Spleen (tissue), 11 donors: ENCODE results near the gene DPM3. TPM values are rescaled to one million over a fixed set of nuclear protein-coding genes. Genes with fewer than 3 reads are reported as not detected.

Experiments used
- DNase-seq: peaks from one replicate; pipeline ENCODE4 v3.0.0-alpha.2; 2020
- H3K27ac ChIP-seq, 8 donors: fragments of 200-600 bp; sonication (generic) in 7 of 8; 1 replicate in 4 of 8; 2 replicates in 4 of 8; pipeline versions ENCODE4 v1.5.0 to v1.8.0; 2016 to 2021; ENCODE audit warnings: inconsistent platforms in 4 of 8, mild to moderate bottlenecking in 4 of 8, moderate library complexity in 1 of 8
- H3K27me3 ChIP-seq, 7 donors: fragments of 200-600 bp; sonication (generic) in 6 of 7; replicated peaks in 1 of 7; 1 replicate in 4 of 7; 2 replicates in 3 of 7; pipeline versions ENCODE4 v1.5.0 to v1.8.0; 2016 to 2021; ENCODE audit warnings: inconsistent platforms in 3 of 7, mild to moderate bottlenecking in 1 of 7
- H3K36me3 ChIP-seq, 6 donors: fragments of 200-600 bp; sonication (generic) in 5 of 6; 1 replicate in 4 of 6; 2 replicates in 2 of 6; pipeline versions ENCODE4 v1.5.0 to v1.8.0; 2016 to 2021; ENCODE audit warnings: inconsistent platforms in 2 of 6
- H3K4me1 ChIP-seq, 6 donors: fragments of 200-600 bp; sonication (generic) in 5 of 6; 1 replicate in 3 of 6; 2 replicates in 3 of 6; pipeline versions ENCODE4 v1.5.0 to v1.8.0; 2016 to 2021; ENCODE audit warnings: inconsistent platforms in 3 of 6
- H3K4me3 ChIP-seq, 8 donors: fragments of 200-600 bp; sonication (generic) in 7 of 8; 1 replicate in 4 of 8; 2 replicates in 4 of 8; pipeline versions ENCODE4 v1.5.0 to v1.8.0; 2016 to 2021; ENCODE audit warnings: inconsistent platforms in 4 of 8, mild to moderate bottlenecking in 4 of 8, moderate library complexity in 2 of 8
- H3K9me3 ChIP-seq, 8 donors: fragments of 200-600 bp; sonication (generic) in 7 of 8; 1 replicate in 4 of 8; 2 replicates in 4 of 8; pipeline versions ENCODE4 v1.5.0 to v1.8.0; 2016 to 2021; ENCODE audit warnings: inconsistent platforms in 4 of 8
- CTCF ChIP-seq, 11 experiments: fragments of 200-600 bp in 7 of 11; fragments of 450-650 bp in 4 of 11; sonication (generic) in 4 of 11; IDR thresholded peaks in 8 of 11; conservative IDR thresholded peaks in 3 of 11; 1 replicate in 7 of 11; 2 replicates in 4 of 11; pipeline versions ENCODE4 v1.4.0 to v1.8.0; 2016 to 2021; ENCODE audit warnings: antibody characterized with exemption in 11 of 11, inconsistent platforms in 4 of 11, mild to moderate bottlenecking in 1 of 11
- POLR2A ChIP-seq, 3 donors: fragments of 450-650 bp; IDR thresholded peaks; one replicate each; pipeline ENCODE4 v1.5.1; 2017; ENCODE audit warnings: antibody characterized with exemption in 3 of 3, mild to moderate bottlenecking in 1 of 3
- POLR2AphosphoS5 ChIP-seq, 3 donors: sonication (generic); formaldehyde crosslinking; IDR thresholded peaks; one replicate each; pipeline ENCODE4 v1.5.1; 2017; ENCODE audit warnings: antibody characterized with exemption in 3 of 3
- WGBS, 5 donors: extraction: QIAGEN DNeasy Blood & Tissue Kit in 3 of 5; methylation state at CpG; one replicate each; pipeline versions ENCODE4 v1.1.5 to v1.1.7; 2013 to 2018; 5-methylcytosine and 5-hydroxymethylcytosine counted together
- intact Hi-C: fragments of 100-400 bp; cut with DNase I; formaldehyde crosslinking; loops from one replicate; pipeline ENCODE4 v1.15.0; 2023; ENCODE audit warnings: low total_unique reads
- polyA plus RNA-seq, 3 donors: library from polyadenylated mRNA; stranded (reverse); fragments of 200-250 nt; gene quantifications; one replicate each; pipeline ENCODE4 v1.2.1, GENCODE V29; 2013
- small RNA-seq, 4 donors: library from RNA; depleted of rRNA; stranded (forward); fragments of <200 nt; gene quantifications; one replicate each; pipeline ENCODE3, GENCODE V24; 2016
- total RNA-seq, 7 donors: library from RNA; depleted of rRNA in 3 of 7; stranded (reverse); fragments of >200 nt in 3 of 7; fragmentation: NEBNext Ultra II Directional in 4 of 7; extraction: Animal tissue kit (Norgen Biotek cat#: 25700) in 4 of 7; gene quantifications; one replicate each; pipeline versions ENCODE4 v1.1.0 to v1.2.1, GENCODE V29; 2016 to 2021
- donor health status: healthy with polysubstance abuse.
- donor health status: DM: no; HTN: no; CAD: no; lungs with moderate emphysema.
- donor health status: DM: no; HTN: no; CAD: no.
- donor health status: Bipolar disorder and iron deficiency.
- donor health status: healthy.
- donor health status: DM: no; HTN: no; CAD: no.
- donor health status: DM: yes; HTN: yes; CAD: no.

The DPM3 gene
- total and polyA plus RNA-seq, 10 donors, result 25.0 to 262 (median 54.1) TPM

- WGBS, 5 donors, result 84 to 94% (median 89%) methylated on average over 5 to 6 of the region's 6 CpGs
- TF ChIP-seq POLR2A (IDR thresholded peaks at IDR 0.05), result no peak
- no peak for TF ChIP-seq CTCF (IDR thresholded peaks at IDR 0.05 in 8 of 11, conservative IDR thresholded peaks at IDR 0.05 in 3 of 11)
- no peak for TF ChIP-seq POLR2AphosphoS5 (IDR thresholded peaks at IDR 0.05)
Measured at GRCh38 chr1:155092131-155092530, 48.2 kb downstream of the DPM3 start.

GRCh38 chr1:155091071-155092051 is 49.0 kb downstream of the DPM3 start:
- Histone ChIP-seq H3K27me3 (peaks cover 0 to 18% (median 0%) of the 10 kb centered on the region in 7 donors), H3K4me1 (peaks cover 2 to 34% (median 20%) of the 10 kb centered on the region in 6 donors), H3K36me3 (no peaks in the 10 kb centered on the region), H3K27ac (no peak overlapping the region), H3K9me3 (no peaks in the 10 kb centered on the region), H3K4me3 (no peak overlapping the region)
- TF ChIP-seq POLR2A (IDR thresholded peaks at IDR 0.05) (no peak), POLR2AphosphoS5 (IDR thresholded peaks at IDR 0.05) (peak; percentile 30 to 64 (median 63)), CTCF (IDR thresholded peaks at IDR 0.05 in 8 of 11, conservative IDR thresholded peaks at IDR 0.05 in 3 of 11) (peak; percentile 94 to 99 (median 98))
- intact Hi-C loops, result loop anchor here (2.0 kb wide), 1 partner anchor 77 kb away; no protein-coding TSS in a partner anchor
- 25 to 42% (median 32%) methylated on average over 17 to 29 of the region's 29 CpGs for WGBS, 5 donors
- DNase-seq, result peak; percentile 94

More at GRCh38 chr1:155092131-155092530, 48.2 kb downstream of the DPM3 start:
- Histone ChIP-seq H3K4me1 (peaks cover 0 to 27% (median 13%) of the 10 kb centered on the region in 6 donors), H3K27me3 (peaks cover 0 to 25% (median 0%) of the 10 kb centered on the region in 7 donors), H3K27ac (no peak overlapping the region), H3K4me3 (no peak overlapping the region), H3K36me3 (no peaks in the 10 kb centered on the region), H3K9me3 (no peaks in the 10 kb centered on the region)
- intact Hi-C loops, result no loop called here
- DNase-seq, result peak; percentile 47

Small RNA genes within 50 kb of the gene (small RNA-seq; reads per million reads assigned to genes)
- gene HMGN2P18, result 0 reads per million in 4 donors
- gene RF00019, result 0 reads per million in 4 donors

Other genes starting within 250 kb of the DPM3 start
- gene PMVK, start 203.8 kb downstream of the DPM3 start, total RNA-seq, result 10 to 100 TPM; 12.4 to 50.6 (median 33.8) TPM
- 10 to 100 TPM; 30.3 to 68.8 (median 42.2) TPM for gene PMVK, start 203.8 kb downstream of the DPM3 start, polyA plus RNA-seq
- 100 to 1,000 TPM in 3 of 7 donors, 10 to 100 TPM in 4; 70.2 to 125 (median 95.0) TPM for gene PBXIP1, start 184.4 kb downstream of the DPM3 start, total RNA-seq
- 10 to 100 TPM; 55.5 to 75.7 (median 62.2) TPM for gene PBXIP1, start 184.4 kb downstream of the DPM3 start, polyA plus RNA-seq
- gene PYGO2, start 178.7 kb downstream of the DPM3 start, total RNA-seq, result 10 to 100 TPM; 28.4 to 36.6 (median 35.5) TPM
- gene PYGO2, start 178.7 kb downstream of the DPM3 start, polyA plus RNA-seq, result 10 to 100 TPM; 19.8 to 35.7 (median 19.9) TPM
- gene SHC1, start 169.8 kb downstream of the DPM3 start, total RNA-seq, result 100 to 1,000 TPM in 4 of 7 donors, 10 to 100 TPM in 3; 63.4 to 133 (median 108) TPM
- 10 to 100 TPM; 36.8 to 49.8 (median 48.6) TPM for gene SHC1, start 169.8 kb downstream of the DPM3 start, polyA plus RNA-seq
- gene CKS1B, start 165.8 kb downstream of the DPM3 start, total RNA-seq, result 10 to 100 TPM; 15.7 to 42.5 (median 27.2) TPM
- gene CKS1B, start 165.8 kb downstream of the DPM3 start, polyA plus RNA-seq, result 10 to 100 TPM; 17.0 to 51.5 (median 43.2) TPM
- 10 to 100 TPM; 27.1 to 35.8 (median 30.3) TPM for gene FLAD1, start 157.2 kb downstream of the DPM3 start, total RNA-seq
- gene FLAD1, start 157.2 kb downstream of the DPM3 start, polyA plus RNA-seq, result 10 to 100 TPM; 31.9 to 43.4 (median 40.1) TPM
- gene LENEP, start 146.9 kb downstream of the DPM3 start, total RNA-seq, result under 1 TPM in 1 of 7 donors, not detected in 6; 0.60 TPM
- not detected for gene LENEP, start 146.9 kb downstream of the DPM3 start, polyA plus RNA-seq
- gene ZBTB7B, start 137.7 kb downstream of the DPM3 start, total RNA-seq, result 10 to 100 TPM; 44.0 to 88.9 (median 68.8) TPM
- 10 to 100 TPM; 11.1 to 38.6 (median 13.4) TPM for gene ZBTB7B, start 137.7 kb downstream of the DPM3 start, polyA plus RNA-seq
- 1 to 10 TPM in 2 of 7 donors, under 1 TPM in 4, not detected in 1; 0.54 to 4.1 (median 0.71) TPM for gene DCST2, start 106.8 kb downstream of the DPM3 start, total RNA-seq
- gene DCST2, start 106.8 kb downstream of the DPM3 start, polyA plus RNA-seq, result 1 to 10 TPM; 1.0 to 2.1 (median 1.7) TPM
- not detected for gene DCST1, start 106.7 kb downstream of the DPM3 start, total RNA-seq
- not detected for gene DCST1, start 106.7 kb downstream of the DPM3 start, polyA plus RNA-seq
- 100 to 1,000 TPM in 2 of 7 donors, 10 to 100 TPM in 5; 70.8 to 205 (median 84.6) TPM for gene ADAM15, start 89.2 kb downstream of the DPM3 start, total RNA-seq
- 100 to 1,000 TPM in 2 of 3 donors, 10 to 100 TPM in 1; 76.4 to 313 (median 286) TPM for gene ADAM15, start 89.2 kb downstream of the DPM3 start, polyA plus RNA-seq
- 1 to 10 TPM; 4.6 to 7.7 (median 6.0) TPM for gene EFNA4, start 76.8 kb downstream of the DPM3 start, total RNA-seq
- 1 to 10 TPM; 7.3 to 9.5 (median 8.7) TPM for gene EFNA4, start 76.8 kb downstream of the DPM3 start, polyA plus RNA-seq
- 1 to 10 TPM in 6 of 7 donors, not detected in 1; 1.6 to 4.3 (median 2.4) TPM for gene EFNA3, start 61.7 kb downstream of the DPM3 start, total RNA-seq
- 1 to 10 TPM; 1.4 to 2.0 (median 1.7) TPM for gene EFNA3, start 61.7 kb downstream of the DPM3 start, polyA plus RNA-seq
- gene EFNA1, start 12.7 kb downstream of the DPM3 start, total RNA-seq, result 10 to 100 TPM in 5 of 7 donors, 1 to 10 TPM in 2; 8.0 to 19.4 (median 10.3) TPM
- 1 to 10 TPM; 3.7 to 8.0 (median 7.8) TPM for gene EFNA1, start 12.7 kb downstream of the DPM3 start, polyA plus RNA-seq
- gene SLC50A1, start 4.7 kb downstream of the DPM3 start, total RNA-seq, result 10 to 100 TPM; 28.4 to 41.4 (median 38.2) TPM
- gene SLC50A1, start 4.7 kb downstream of the DPM3 start, polyA plus RNA-seq, result 10 to 100 TPM; 60.1 to 73.8 (median 72.5) TPM
- 100 to 1,000 TPM; 113 to 154 (median 136) TPM for gene KRTCAP2, start 32.8 kb upstream of the DPM3 start, total RNA-seq
- 100 to 1,000 TPM; 193 to 203 (median 200) TPM for gene KRTCAP2, start 32.8 kb upstream of the DPM3 start, polyA plus RNA-seq
- gene TRIM46, start 33.3 kb upstream of the DPM3 start, total RNA-seq, result 1 to 10 TPM in 6 of 7 donors, under 1 TPM in 1; 0.83 to 3.6 (median 1.6) TPM
- gene TRIM46, start 33.3 kb upstream of the DPM3 start, polyA plus RNA-seq, result under 1 TPM; 0.35 to 0.77 (median 0.46) TPM
- 10 to 100 TPM; 14.3 to 22.6 (median 20.5) TPM for gene THBS3, start 67.4 kb upstream of the DPM3 start, total RNA-seq
- gene THBS3, start 67.4 kb upstream of the DPM3 start, polyA plus RNA-seq, result 10 to 100 TPM; 10.2 to 31.2 (median 27.7) TPM
- 10 to 100 TPM; 28.2 to 40.9 (median 33.2) TPM for gene MTX1, start 68.2 kb upstream of the DPM3 start, total RNA-seq
- 10 to 100 TPM; 43.7 to 48.4 (median 44.5) TPM for gene MTX1, start 68.2 kb upstream of the DPM3 start, polyA plus RNA-seq
- 10 to 100 TPM in 6 of 7 donors, 1 to 10 TPM in 1; 9.9 to 19.3 (median 15.6) TPM for gene ENTREP3, start 115.0 kb upstream of the DPM3 start, total RNA-seq
- 10 to 100 TPM in 1 of 3 donors, 1 to 10 TPM in 2; 6.5 to 13.2 (median 9.4) TPM for gene ENTREP3, start 115.0 kb upstream of the DPM3 start, polyA plus RNA-seq
- gene SCAMP3, start 121.8 kb upstream of the DPM3 start, total RNA-seq, result 10 to 100 TPM; 46.5 to 52.4 (median 49.8) TPM
- 10 to 100 TPM; 51.8 to 59.9 (median 53.2) TPM for gene SCAMP3, start 121.8 kb upstream of the DPM3 start, polyA plus RNA-seq
- 10 to 100 TPM; 61.0 to 89.9 (median 71.8) TPM for gene CLK2, start 133.0 kb upstream of the DPM3 start, total RNA-seq
- gene CLK2, start 133.0 kb upstream of the DPM3 start, polyA plus RNA-seq, result 10 to 100 TPM; 38.6 to 82.0 (median 77.4) TPM
- 1 to 10 TPM in 6 of 7 donors, under 1 TPM in 1; 0.65 to 3.3 (median 1.9) TPM for gene HCN3, start 136.9 kb upstream of the DPM3 start, total RNA-seq
- gene HCN3, start 136.9 kb upstream of the DPM3 start, polyA plus RNA-seq, result 1 to 10 TPM in 2 of 3 donors, under 1 TPM in 1; 0.89 to 1.6 (median 1.4) TPM
- under 1 TPM in 4 of 7 donors, not detected in 3; 0.22 to 0.74 (median 0.43) TPM for gene PKLR, start 160.9 kb upstream of the DPM3 start, total RNA-seq
- gene PKLR, start 160.9 kb upstream of the DPM3 start, polyA plus RNA-seq, result under 1 TPM in 1 of 3 donors, not detected in 2; 0.04 TPM
- gene FDPS, start 168.3 kb upstream of the DPM3 start, total RNA-seq, result 100 to 1,000 TPM in 2 of 7 donors, 10 to 100 TPM in 5; 84.5 to 118 (median 94.5) TPM
- 100 to 1,000 TPM; 111 to 134 (median 130) TPM for gene FDPS, start 168.3 kb upstream of the DPM3 start, polyA plus RNA-seq
- gene RUSC1, start 180.4 kb upstream of the DPM3 start, total RNA-seq, result 10 to 100 TPM; 11.4 to 21.1 (median 18.0) TPM
- gene RUSC1, start 180.4 kb upstream of the DPM3 start, polyA plus RNA-seq, result 10 to 100 TPM in 2 of 3 donors, 1 to 10 TPM in 1; 8.5 to 17.3 (median 10.8) TPM